IPS DF 4.7 (cell line): ENCODE measurements around the gene KRT31.
"Not testable (repeated sequence)": the region's sequence is repeated elsewhere in the genome, so short reads cannot be mapped to it uniquely, and the experiment has no call there.

Source experiments
- DNase-seq: peaks from one replicate; pipeline ENCODE4 v3.0.0-alpha.2; 2013; ENCODE audit warnings: low spot score; ENCODE audit errors: extremely low read depth

KRT31 gene

DNA sequence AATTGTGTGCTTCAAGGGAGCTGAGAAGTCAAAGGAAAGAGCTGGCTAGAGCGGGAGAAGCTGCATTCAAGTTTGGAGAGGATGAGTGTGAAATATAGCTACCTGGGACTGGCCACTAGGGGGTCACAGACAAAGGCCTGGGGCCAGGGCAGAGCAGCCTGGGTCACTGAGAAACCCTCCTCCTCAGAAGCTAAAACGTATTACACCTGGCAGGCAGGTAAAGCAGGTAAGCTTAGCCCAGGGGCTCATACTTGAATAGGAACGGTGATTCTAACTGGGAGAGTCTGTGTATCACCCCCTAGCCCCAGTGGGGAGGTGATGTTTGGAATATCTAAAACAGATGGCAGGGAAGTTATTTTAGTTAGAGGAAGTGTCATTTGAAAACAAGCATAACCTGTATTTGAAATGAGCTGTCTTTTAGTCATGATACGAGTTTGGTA lies 20.2 kb upstream of the KRT31 start:
- DNase-seq: peak; percentile 22

GRCh38 chr17:41417127-41417526 lies 19.7 kb upstream of the KRT31 start:
- no peak for DNase-seq

DNA sequence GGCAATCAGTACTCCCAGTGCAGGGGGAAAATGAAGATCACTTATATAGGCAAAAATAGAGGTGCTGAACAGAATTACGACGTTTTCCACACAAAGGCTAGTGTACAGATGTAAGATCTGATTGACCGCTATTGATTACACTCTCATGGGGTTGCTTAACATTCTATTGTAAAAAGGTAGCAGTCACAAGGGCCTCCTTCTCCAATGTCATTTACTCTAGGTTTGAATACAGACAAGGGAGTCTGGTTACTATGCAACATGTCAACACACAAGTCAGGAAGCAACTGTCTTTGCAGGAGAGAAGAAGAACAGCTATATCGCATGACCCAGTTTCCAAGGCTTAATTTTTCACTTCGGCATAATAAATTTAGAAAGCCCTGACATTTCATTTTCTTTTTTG lies 19.1 kb upstream of the KRT31 start:
- no peak for DNase-seq

DNA sequence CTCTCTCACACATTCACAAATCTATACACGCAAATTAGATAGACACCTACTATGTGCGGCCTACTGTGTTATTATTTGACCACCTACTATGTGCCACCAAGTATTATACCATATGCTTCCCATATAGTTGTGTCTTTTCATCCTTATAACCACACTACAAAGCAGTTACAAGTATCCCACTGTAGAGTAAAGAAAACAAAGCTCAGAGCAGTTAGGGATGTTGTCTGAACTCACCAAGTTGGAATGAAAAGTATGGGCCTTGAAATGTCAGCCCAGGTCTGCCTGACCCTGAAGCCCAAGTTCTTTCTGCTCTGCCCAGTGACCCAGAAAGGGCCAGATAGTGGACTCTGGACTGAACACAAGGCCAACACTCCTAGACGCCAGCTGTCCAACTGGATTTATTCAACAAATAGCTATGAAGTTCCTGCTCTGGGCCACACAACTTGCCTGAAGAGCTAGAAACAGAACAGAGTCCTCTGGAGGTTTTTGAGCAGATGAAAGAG lies 18.5 kb upstream of the KRT31 start:
- no peak for DNase-seq

GRCh38 chr17:41415411-41415810 lies 18.0 kb upstream of the KRT31 start:
- DNase-seq: no peak

DNA sequence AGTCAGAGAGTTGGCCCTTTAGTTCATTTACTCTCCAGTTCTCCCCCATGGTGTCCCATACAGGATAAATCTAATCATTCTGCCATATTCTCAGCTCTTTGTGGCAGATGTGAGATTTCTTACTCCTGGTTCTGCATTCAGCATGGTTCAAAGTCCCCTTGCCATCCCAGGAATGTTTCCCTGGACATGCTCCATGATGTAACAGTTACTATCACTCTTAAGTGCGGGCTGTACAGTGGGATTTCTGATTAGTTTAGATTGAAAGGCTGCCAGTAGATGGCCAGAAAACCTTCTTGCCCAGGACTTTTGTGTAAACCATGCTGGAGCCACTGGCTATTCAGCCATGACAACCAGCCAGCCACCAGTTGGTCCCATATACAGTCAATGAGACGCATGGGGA lies 16.6 kb upstream of the KRT31 start:
- no peak for DNase-seq

DNA sequence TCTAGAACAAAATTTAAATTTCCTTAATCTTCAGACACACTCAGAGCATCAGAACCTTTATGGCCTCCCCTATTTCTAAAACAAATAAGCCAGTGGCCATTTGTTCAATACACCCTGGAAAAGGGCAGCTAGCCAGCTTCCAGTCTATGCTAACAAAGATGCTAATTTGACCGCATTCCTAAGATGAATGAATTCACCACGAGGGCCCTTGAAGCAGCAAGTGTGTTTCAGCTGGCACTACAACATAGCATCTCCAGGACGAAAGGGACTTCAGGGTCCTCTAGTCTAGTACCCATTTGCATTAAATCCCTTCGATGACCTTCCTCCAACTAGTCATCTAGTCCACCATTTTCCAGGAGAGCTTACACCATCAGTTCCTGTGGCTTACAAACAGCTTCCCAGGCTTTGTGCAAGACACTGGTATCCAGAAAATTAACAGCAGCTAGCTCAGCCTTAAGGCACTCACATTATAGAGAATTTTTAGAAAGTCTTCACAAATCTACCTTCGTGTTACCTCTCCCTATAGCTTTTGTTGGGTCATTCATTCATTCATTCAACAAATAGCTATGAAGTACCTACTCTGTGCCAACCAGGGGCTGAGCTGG lies 16.0 kb upstream of the KRT31 start:
- no peak for DNase-seq

- no peak for DNase-seq
These were observed 13.8 kb upstream of the KRT31 start for GRCh38 chr17:41411072-41411840.

DNA sequence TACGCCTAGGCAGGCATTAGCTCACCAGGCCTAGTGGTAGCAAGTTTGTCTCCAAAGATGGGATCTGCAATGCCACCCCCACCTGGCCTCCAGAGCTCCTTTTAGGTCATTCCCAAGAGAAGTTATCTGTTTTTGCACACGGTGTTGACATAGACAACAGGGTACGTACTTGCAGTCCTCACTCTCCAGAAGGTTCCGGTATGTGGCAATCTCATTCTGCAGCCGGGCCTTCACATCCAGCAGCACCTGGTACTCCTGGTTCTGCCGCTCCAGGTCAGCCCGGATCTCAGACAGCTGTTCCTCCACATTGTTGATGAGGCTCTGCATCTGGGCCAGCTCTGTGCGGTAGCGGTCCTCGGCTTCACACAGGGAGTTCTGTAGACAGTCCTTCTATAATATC lies 9.8 kb upstream of the KRT31 start:
- DNase-seq: no peak

GRCh38 chr17:41406205-41406604 lies 8.8 kb upstream of the KRT31 start:
- DNase-seq: no peak

- no peak for DNase-seq
These were observed 6.7 kb upstream of the KRT31 start for GRCh38 chr17:41404024-41404671.

DNA sequence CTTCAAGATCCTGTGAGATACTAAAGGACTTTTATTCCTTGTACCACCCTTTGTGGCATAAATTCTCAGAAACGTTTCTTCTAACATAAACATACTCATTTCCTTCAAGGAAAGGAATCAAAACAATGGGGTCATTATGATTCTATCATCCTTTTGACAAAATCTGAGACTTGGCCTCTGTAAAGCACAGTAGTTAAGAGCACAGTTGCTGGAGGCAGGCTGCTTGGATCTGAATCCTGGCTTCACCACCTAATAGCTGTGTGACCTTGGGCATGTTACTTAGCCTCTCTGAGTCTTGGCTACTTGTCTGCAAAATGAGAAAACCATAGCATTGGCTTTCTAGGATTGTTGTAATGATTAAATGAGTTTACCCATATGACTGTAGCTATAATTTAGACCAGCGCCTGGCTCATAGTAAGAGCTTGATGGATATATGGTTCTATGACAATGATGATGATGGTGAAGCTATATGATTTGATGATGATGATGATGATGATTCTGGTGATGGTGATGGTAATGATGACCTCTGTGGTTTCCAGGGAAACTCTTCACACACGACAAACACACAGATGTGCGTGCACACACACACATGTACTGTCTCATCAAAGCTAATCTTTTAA lies 6.1 kb upstream of the KRT31 start:
- DNase-seq: no peak

- no peak for DNase-seq
These were observed 4.8 kb upstream of the KRT31 start for GRCh38 chr17:41402161-41402560.

DNA sequence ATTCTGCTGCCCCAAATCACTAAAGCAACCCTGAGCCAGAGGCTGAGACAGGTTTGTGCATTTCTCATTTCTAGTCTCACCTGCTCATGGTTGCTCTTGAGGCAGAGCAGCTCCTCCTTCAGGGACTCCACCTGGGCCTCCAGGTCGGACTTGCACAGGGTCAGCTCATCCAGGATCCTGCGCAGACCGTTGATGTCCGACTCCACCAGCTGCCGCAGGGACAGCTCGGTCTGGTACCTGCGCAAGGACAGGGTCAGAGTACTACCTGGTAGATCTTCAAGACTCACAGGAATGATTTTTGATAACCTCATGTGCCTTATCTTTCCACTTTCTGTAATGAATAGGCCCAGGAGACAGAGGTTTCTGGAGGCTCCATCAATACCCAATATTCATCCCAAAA lies 1.1 kb downstream of the KRT31 start:
- DNase-seq: no peak

GRCh38 chr17:41395611-41396010 lies 1.8 kb downstream of the KRT31 start:
- DNase-seq: no peak

DNA sequence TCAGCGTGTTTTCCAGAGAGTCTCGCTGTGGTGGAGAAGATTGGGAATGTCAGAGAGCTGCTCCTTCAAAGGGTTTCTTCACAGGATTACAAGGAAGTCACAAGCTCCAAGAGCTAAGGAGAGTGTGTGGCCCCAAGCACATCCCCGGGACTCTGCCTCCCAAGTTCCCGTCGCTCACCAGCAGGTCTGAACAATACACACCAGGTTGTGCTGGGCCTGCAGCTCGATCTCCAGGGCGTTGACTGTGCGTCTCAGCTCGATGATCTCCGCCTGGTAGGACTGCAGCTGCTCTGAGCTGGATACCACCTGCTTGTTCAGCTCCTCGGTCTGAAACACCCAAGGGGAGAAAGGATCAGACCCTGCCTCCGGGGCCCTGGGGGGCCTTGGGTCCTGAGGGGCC lies 2.4 kb downstream of the KRT31 start:
- not testable (repeated sequence) for DNase-seq

DNA sequence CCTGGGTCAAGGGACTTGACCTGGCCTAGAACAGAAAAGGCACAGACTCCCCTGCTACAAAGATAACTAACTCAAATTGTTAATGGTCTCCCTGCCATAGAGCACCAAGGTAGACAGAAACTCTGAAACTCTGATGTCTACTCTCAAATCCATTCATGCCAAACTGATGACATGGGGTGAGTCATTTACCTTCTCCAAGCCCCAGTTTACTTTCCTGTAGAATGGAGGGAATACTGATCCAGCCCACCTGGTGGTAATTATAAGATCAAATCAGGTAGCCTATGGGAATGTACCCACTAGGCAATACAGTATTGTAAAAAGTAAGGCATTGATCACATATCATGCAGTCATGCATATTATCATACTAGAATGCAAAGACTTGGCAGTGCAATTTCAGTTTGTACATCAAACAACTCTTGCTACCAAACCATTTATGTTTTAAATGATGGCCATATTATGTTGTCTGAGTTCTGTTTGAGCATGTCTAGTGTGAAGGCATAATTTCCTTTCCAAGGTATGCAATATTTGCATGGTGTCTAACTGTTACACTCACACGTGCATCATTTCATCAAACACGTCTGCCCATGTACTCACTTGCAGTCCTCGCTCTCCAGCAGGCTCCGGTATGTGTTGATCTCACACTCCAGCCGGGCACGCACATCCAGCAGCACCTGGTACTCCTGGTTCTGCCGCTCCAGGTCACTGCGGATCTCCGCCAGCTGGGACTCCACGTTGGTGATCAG lies 3.0 kb downstream of the KRT31 start:
- DNase-seq: no peak

DNA sequence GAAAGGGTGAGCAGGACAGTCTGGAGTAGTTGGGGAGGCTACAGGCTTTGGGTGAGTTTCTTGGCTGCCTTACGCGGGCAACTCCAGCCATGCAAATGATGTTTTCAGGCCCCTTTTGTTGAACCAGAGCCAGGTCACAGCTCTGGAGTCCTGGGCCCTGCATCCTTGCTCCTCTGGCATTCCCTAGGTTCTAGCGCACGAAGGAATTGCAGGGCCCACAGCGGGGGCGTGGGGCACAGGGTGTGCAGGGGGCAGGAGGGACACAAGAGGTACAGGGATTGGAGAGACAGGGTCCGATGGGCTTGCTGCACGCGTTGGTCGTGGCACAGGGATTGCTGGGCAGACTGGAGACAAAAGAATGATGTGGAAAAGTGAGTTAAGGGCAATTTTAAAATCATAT lies 3.6 kb downstream of the KRT31 start:
- DNase-seq: no peak

DNA sequence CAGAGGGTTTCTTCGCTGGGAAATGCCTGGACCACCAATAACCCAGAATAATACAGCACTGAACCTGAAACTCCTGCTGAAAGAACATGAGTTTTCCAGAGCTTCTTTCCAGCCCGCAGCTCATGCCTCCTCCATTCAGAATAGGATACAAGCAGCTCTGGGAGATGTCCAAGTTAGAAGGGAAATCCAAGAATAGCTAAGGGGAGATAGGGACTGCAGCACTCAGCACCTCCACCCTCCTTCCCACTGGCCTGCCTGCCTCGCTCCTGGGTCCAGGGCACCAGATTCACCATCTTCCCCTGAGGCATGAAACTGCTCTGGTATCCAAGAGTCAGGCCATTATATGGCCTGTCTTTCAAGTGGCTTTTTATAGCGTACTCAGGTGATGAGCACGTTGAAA lies 4.1 kb downstream of the KRT31 start:
- no peak for DNase-seq

GRCh38 chr17:41392278-41392677 lies 5.1 kb downstream of the KRT31 start:
- no peak for DNase-seq

DNA sequence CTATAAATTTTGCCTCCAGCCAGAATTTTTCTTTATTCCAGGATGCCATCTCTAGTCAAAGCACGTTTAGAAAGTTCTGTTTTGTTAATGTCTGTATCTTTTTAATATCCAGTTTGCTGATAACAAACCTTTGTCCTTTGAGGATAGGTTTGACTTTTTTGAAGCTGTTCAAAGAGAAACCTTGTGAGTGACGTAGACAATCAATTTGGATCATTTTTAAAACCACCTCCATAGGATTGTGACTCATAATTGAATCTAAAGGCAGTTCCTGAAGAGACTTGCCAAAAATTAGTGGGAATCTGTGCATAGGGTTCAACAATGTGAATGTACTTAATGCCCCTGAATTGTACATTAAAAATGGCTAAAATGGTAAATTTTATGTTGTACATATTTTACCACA lies 5.9 kb downstream of the KRT31 start:
- no peak for DNase-seq
